Hematopoietic multipotent progenitor cell treated with erythropoietin and hydrocortisone succinate and interleukin-3 and kit ligand, for 4 days (in vitro differentiated cells): ENCODE data around the gene FAM227B.

Experiments used
- DNase-seq: peaks from one replicate; pipeline ENCODE4 v3.0.0-alpha.2; 2015

Gene FAM227B

GRCh38 chr15:49343546-49343945 lies 277.1 kb downstream of the FAM227B start:
- DNase-seq: no peak

GRCh38 chr15:49339656-49340055 lies 281.0 kb downstream of the FAM227B start:
- no peak for DNase-seq

GRCh38 chr15:49331951-49332350 lies 288.7 kb downstream of the FAM227B start:
- no peak for DNase-seq

- DNase-seq: no peak
These were observed 289.2 kb downstream of the FAM227B start for GRCh38 chr15:49331442-49331841.

GRCh38 chr15:49330166-49330565 lies 290.5 kb downstream of the FAM227B start:
- no peak for DNase-seq

GRCh38 chr15:49328941-49329340 lies 291.7 kb downstream of the FAM227B start:
- DNase-seq: no peak

- DNase-seq: no peak
These were observed 292.7 kb downstream of the FAM227B start for GRCh38 chr15:49327927-49328326.

- no peak for DNase-seq
These were observed 297.4 kb downstream of the FAM227B start for GRCh38 chr15:49323207-49323606.

- no peak for DNase-seq
These were observed 300.3 kb downstream of the FAM227B start for GRCh38 chr15:49320351-49320750.

GRCh38 chr15:49315391-49315823 lies 305.2 kb downstream of the FAM227B start:
- no peak for DNase-seq

GRCh38 chr15:49314716-49315115 lies 305.9 kb downstream of the FAM227B start:
- no peak for DNase-seq

- DNase-seq: no peak
These were observed 307.0 kb downstream of the FAM227B start for GRCh38 chr15:49313650-49314049.

- DNase-seq: peak; percentile 16
These were observed 310.7 kb downstream of the FAM227B start for GRCh38 chr15:49309889-49310288.

- DNase-seq: no peak
These were observed 311.9 kb downstream of the FAM227B start for GRCh38 chr15:49308686-49309085.

- no peak for DNase-seq
These were observed 314.1 kb downstream of the FAM227B start for GRCh38 chr15:49306551-49306950.

- DNase-seq: no peak
These were observed 317.6 kb downstream of the FAM227B start for GRCh38 chr15:49303003-49303402.

- DNase-seq: no peak
These were observed 319.1 kb downstream of the FAM227B start for GRCh38 chr15:49301562-49301961.

GRCh38 chr15:49300856-49301255 lies 319.8 kb downstream of the FAM227B start:
- DNase-seq: no peak

- no peak for DNase-seq
These were observed 323.0 kb downstream of the FAM227B start for GRCh38 chr15:49297584-49297983.

- DNase-seq: no peak
These were observed 324.4 kb downstream of the FAM227B start for GRCh38 chr15:49296258-49296657.

GRCh38 chr15:49293941-49294340 lies 326.7 kb downstream of the FAM227B start:
- DNase-seq: no peak

GRCh38 chr15:49290191-49290590 lies 330.4 kb downstream of the FAM227B start:
- DNase-seq: no peak

GRCh38 chr15:49288391-49288790 lies 332.2 kb downstream of the FAM227B start:
- DNase-seq: no peak

GRCh38 chr15:49287481-49287880 lies 333.1 kb downstream of the FAM227B start:
- no peak for DNase-seq

GRCh38 chr15:49286649-49287404 lies 333.8 kb downstream of the FAM227B start:
- DNase-seq: no peak
